HUDEP-2 (cell line): ENCODE results near the gene ELAC1.
A peak's percentile ranks its signal among the peaks of the same experiment; 100 is the strongest.

Experiments used
- DNase-seq, 76 experiments: peaks; one replicate each; lab custom pipeline; 2025; ENCODE audit not compliant: unreplicated experiment in 76 of 76; lab: John Stamatoyannopoulos, UW

ELAC1 gene

DNA sequence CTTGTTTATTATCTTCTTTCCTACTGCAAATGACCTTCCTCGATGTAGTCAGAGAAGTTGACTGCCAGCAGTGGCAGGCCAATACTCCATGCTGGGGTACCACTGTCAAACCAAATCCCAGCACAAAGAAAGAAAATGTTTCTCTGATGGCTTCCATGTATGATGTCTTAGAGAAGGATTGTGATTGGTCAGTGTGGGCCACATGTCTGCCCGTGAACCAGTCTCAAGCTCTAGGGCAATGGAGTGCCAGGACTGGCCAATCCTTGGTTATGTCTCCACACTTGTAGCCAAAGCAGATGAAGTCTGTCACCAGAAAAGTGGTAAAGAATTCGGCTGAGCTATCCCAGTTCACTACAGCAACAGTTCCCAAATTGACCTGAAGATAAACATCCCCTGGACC is 44.6 kb downstream of the ELAC1 start:
- no peak for DNase-seq

GRCh38 chr18:51013259-51013658 is 45.4 kb downstream of the ELAC1 start:
- DNase-seq = no peak

DNA sequence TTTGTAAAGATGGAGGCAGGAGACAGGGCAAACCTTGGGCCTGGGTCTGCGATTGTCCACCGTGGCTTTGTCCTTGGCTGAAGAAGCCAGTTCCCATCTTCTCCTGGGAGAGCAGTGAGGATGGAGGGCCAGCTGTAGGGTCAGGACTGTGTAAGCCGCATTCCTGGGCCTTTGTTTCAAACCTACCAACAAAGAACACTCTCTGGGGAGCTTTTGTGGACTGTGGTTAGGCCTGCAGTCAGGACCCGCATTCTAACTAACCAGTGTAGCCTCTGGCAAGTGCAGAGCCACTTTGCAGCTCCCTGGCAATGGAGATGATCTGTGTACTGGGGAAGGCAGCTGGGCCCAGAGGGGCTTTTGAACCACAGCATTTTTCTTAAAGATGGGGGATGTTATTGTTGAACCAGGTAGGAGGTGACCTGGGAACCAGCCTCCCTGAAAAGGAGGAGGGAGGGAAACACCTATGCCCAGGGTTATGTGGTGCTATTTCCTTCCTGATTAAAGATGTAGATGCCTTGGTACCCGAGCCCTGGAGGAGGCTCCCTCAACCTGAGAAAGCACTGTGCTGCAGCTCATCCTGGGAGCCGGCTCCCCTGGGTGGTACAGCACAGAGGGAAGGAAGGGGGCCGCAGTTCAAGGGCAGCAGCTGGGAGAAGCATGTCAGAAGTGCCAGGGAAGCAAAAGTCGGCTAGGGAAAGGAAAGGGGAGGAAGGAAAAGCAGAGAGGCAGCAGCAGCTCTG is 49.5 kb downstream of the ELAC1 start:
- DNase-seq = no peak

GRCh38 chr18:51020536-51020935 is 52.7 kb downstream of the ELAC1 start:
- no peak for DNase-seq

- DNase-seq = no peak
These were observed 53.6 kb downstream of the ELAC1 start for GRCh38 chr18:51021226-51021965.

GRCh38 chr18:51025512-51025911 is 57.7 kb downstream of the ELAC1 start:
- no peak for DNase-seq

GRCh38 chr18:51028201-51028805 is 60.5 kb downstream of the ELAC1 start:
- peak in 18 of 76 experiments; percentile 2 to 49 (median 26) for DNase-seq

DNA sequence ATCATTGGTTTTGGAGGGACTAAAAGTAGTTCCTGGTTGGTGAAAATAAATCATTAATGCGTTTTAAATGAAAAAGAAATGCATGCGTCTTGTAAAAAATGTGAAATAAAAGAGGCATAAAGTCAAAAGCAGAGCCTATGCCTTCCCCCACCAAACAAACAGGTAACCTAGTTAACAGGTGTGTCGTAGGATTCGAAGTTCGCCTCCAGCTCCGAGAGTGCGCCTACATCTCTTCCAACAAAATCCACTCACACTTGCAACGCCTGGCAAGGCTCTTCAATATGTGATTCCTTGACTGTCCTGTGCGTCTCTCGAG is 61.5 kb downstream of the ELAC1 start:
- peak in 2 of 76 experiments; percentile 17 to 23 for DNase-seq

GRCh38 chr18:51029694-51030536 is 62.1 kb downstream of the ELAC1 start, which contains the start of gene SMAD4:
Gene SMAD4 (plus strand): TSS chr18:51030213. CDS start chr18:51047047, 16,834 bp downstream.
- DNase-seq = peak in 75 of 76 experiments; percentile 55 to 99 (median 95)

- DNase-seq = peak in 55 of 76 experiments; percentile 8 to 73 (median 45)
These were observed 62.9 kb downstream of the ELAC1 start for GRCh38 chr18:51030537-51031258.

DNA sequence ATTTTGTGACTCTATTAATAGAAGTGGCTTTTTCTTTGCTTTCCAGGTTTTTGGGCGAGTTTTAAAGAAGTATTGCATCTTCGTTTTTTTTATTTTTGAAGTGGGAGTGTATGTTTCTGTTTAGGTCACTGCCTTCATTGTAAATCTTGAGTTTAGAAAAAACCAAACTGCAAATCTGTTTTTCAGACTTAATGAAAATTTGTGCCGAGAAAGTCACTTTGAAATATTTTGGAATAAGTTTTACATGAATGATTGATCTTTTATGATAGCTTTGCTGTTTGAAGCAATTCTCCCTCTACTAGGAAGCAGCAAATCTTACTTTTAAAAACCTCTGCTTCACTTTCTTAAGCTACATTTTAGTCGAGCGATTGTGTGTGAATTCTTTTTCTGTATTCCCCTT is 64.4 kb downstream of the ELAC1 start:
- no peak for DNase-seq

- no peak for DNase-seq
These were observed 69.4 kb downstream of the ELAC1 start for GRCh38 chr18:51037230-51037629.
